ENCODE data around the gene CAPN2.

DNA sequence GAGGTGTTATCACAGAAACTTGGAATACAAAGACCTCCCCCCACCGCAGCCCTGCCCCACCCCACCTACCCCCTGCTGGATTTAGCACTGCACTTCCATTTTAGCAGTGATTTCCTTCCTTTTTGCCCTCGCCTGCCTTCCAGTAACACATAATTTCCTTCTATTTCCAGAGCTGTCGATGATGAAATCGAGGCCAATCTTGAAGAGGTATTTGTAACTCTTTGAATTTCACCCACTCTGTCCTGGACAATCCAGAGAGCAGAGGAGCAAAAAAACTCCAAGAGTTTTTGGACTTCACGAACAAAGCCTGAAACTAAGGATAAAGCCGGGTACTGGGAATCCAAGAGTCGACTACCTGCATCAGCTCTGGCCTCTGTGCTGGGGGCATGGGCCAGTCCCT, 49.1 kb downstream of the CAPN2 start:
- TF ChIP-seq, protein P1, sequence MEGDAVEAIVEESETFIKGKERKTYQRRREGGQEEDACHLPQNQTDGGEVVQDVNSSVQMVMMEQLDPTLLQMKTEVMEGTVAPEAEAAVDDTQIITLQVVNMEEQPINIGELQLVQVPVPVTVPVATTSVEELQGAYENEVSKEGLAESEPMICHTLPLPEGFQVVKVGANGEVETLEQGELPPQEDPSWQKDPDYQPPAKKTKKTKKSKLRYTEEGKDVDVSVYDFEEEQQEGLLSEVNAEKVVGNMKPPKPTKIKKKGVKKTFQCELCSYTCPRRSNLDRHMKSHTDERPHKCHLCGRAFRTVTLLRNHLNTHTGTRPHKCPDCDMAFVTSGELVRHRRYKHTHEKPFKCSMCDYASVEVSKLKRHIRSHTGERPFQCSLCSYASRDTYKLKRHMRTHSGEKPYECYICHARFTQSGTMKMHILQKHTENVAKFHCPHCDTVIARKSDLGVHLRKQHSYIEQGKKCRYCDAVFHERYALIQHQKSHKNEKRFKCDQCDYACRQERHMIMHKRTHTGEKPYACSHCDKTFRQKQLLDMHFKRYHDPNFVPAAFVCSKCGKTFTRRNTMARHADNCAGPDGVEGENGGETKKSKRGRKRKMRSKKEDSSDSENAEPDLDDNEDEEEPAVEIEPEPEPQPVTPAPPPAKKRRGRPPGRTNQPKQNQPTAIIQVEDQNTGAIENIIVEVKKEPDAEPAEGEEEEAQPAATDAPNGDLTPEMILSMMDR (IDR thresholded peaks at IDR 0.05; ENCODE audit: low read length), result no peak
- no peak for TF ChIP-seq EZH2 (optimal IDR thresholded peaks at IDR 0.05; ENCODE audit: low read depth, low read length)
